GM21717 (cell line): ENCODE measurements around the gene PATE4.
"Not testable (repeated sequence)": the region's sequence is repeated elsewhere in the genome, so short reads cannot be mapped to it uniquely, and the experiment has no call there.

Source experiments
- ATAC-seq: cut with Tn5 transposase; IDR thresholded peaks from one replicate; pipeline ENCODE4 v1.9.1; 2021; ENCODE audit warnings: mild to moderate bottlenecking, moderate library complexity; ENCODE audit not compliant: unreplicated experiment

The PATE4 gene, protein sequence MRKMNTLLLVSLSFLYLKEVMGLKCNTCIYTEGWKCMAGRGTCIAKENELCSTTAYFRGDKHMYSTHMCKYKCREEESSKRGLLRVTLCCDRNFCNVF

DNA sequence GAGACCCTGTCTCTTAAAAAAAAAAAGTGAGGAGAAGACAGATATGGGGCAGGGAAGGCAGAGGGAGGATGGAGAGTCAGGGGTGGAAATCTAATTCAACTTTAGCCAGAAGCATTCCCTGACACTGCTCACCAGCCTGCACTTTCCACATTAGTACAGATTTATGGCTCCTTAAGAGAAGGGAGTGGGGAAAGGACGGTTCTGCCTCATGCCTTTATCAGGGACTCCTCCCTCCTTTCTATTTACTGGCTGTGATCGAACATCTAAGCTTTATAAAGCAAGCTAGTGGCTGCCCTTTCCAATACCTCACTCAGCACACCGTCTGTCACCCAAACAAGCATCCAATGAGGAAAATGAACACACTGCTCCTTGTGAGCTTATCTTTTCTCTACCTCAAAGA lies at the start of gene PATE4:
TSS of gene PATE4 (plus strand) at position 301 of the 400 bp plus-strand sequence. CDS start at position 345, 44 bp downstream.
- no peak for ATAC-seq

DNA sequence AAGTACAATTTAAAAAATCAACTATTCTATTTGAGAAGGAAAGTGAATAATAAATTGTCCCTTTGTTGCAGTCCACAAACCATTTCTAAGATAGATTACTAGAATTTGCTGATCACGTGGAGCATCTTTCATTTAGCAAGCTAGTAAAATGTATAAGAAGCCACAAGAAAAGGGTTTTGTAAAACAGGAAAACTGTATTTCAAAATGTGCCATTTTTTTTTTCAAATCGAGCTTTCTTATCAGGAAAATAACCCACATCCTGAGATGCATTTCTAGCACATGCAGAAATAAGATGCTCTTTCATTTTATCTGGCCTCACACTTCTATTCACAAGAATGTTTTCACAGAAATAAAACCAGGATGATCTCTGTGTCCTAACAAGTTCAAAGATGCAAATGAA lies 48.4 kb upstream of the PATE4 start:
- no peak for ATAC-seq

DNA sequence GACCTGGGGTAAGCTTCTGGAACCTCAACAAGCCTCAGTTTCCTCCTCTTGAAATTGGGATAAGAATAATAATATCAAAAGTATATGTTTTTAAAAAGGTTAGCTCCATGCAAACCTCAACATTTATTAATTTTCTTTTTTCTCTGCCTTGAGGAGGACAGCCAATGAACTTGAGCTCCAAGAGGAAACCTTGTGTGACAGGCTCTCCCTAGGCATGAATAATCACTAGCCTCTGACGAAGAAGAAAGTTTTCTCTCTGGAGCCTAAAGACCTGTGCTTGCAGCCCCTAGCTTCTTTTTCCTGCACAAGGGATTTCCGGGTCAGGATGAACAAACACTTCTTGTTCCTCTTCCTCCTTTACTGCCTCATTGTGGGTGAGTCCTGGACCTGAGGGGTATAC lies 45.3 kb upstream of the PATE4 start, which contains the start of gene PATE3:
TSS of gene PATE3 (plus strand) at position 301 of the 400 bp plus-strand sequence. CDS start at position 326, 25 bp downstream.
- ATAC-seq: no peak

DNA sequence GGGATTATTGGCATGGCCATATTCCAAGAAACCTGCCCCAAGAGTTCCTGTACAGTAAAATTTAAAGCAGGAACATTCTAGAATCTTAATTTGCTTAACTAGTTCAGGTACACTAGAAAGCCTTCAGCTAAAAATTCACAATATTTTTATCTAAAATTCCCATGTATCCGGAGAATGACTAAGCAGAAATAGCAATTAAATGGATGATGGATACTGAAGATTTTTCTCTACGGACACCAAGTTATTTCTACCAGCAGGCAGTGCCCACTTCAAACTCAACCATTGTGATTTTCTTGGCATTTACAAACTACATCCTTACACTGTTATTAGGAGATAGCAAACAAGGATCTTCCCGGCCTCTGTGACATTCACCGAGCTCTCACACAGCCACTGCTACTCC lies 42.3 kb upstream of the PATE4 start:
- no peak for ATAC-seq

DNA sequence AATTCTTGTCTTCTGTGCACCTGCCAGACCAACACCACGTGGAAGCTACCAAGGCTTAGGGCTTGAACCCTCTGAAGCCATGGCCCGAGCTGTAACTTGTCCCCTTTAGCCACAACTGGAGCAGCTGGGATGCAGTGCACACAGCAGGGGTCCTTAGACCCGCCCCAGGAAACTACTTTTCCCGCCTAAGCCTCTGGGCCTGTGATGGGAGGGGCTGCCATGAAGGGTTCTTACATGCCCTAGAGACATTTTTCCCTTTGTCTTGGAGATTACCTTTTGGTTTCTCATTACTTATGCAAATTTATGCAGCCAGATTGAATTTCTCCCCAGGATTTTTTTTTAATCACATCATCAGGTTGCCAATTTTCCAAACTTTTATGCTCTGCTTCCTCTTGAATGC lies 35.5 kb upstream of the PATE4 start:
- no peak for ATAC-seq

DNA sequence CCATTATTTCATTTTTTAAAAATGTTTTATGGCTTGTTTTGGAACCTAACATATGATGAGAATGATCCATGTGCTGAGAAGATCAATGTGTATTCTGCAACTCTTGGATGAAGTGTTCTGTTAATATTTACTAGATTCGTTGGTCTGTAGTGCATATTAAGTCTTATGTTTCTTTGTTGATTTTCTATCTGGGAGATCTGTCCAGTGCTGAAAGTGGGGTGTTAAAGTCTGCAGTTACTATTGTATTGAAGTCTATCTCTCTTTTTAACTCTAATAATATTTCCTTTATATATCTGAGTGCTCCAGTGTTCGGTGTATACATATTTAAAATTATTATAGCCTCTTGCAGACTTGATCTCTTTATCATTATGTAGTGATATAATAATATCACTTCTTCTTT lies 33.3 kb upstream of the PATE4 start:
- no peak for ATAC-seq

DNA sequence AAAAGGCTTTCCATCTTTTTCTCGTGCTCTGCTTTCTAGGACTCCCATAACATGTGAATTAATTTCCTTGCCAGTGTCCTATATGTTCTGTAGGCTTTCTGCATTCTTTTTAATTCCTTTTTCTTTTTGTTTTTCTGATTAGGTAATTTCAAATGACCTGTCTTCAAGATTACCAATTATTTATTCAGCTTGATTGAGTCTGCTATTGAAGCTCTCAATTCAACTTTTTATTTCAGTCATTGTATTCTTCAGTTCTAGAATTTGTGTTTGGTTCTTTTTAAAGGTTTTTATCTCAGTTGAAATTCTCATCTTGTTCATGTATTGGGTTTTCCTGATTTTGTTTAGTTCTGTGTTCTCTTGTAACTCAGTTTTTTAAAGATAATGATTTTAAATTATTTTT lies 30.7 kb upstream of the PATE4 start:
- no peak for ATAC-seq

DNA sequence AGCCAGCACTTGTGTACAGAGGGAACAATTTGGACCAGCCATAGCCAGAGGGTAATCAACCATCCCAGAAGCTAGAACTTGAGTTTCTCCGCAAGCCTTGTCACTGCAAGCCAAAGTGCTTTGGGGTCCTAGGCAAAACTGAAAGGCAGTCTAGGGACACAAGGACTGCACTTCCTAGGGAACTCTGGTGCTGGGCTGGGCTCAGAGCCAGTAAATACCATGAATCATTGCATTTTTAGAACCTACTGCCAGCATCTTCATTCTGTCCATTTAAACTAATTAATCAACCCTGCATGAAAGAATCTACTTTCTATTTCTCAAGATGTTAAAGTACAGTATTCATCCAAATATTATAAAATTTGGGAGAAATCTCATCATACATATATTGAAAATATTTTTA lies 25.2 kb upstream of the PATE4 start:
- no peak for ATAC-seq

DNA sequence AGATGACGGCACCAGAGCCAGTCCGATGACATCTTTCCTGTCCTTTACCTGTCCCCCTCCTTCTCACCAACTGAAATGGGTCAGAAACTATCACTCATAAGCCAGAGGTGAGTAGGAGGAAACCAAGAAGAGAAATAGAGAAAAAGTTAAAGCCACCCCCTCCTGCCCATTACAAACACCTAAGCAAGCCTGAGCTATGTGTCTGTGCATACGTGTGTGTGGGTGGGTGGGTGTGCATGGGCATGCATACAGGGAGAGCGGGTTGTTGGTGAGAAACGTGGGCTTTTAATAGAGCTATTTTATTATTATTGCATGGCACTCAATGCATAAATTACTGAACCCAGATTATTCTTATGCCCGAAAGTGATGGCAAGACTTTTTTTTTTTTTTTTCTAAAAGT lies 2.6 kb downstream of the PATE4 start:
- ATAC-seq: no peak

DNA sequence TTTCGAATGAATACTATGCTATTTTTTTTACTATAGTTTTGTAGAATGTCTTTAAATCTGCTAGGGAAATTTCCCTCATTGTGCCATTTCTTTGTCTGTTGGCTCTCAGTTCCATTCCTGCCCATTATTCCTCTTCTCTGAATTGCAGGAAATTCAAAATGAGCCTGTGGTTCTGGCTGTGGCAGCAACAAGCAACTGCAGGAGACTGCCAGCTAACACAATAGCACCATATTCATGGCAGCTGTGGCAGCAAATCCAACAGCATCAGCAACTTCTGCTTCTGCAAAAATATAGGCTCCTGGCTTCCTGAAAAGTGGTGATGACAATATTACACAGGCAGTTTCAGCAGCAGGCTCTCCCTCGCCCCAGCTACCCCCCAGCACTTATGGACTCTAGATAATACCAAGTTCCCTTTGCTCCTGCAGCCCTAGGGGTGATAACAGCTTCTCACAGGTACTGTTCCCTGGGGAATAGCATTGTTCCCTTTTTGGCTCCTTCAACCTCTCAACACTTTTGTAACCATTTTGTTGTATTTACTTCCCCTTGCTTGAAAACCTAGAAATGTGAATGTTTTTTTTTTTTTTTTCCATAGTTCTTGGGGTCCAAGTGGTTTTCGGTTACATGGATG lies 9.3 kb downstream of the PATE4 start:
- ATAC-seq: no peak

DNA sequence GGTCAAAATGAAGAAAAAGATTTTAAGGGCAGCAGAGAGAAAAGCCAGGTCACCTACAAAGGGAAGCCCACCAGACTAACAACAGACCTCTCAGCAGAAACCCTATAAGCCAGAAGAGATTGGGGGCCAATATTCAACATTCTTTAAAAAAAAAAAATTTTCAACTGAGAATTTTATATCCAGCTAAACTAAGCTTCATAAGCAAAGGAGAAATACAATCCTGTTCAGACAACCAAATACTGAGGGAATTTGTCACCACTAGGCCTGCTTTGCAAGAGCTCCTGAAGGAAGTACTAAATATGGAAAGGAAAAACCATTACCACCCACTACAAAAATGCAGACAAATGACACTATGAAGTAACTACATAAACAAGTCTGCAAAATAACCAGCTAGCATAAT lies 13.1 kb downstream of the PATE4 start:
- ATAC-seq: no peak

DNA sequence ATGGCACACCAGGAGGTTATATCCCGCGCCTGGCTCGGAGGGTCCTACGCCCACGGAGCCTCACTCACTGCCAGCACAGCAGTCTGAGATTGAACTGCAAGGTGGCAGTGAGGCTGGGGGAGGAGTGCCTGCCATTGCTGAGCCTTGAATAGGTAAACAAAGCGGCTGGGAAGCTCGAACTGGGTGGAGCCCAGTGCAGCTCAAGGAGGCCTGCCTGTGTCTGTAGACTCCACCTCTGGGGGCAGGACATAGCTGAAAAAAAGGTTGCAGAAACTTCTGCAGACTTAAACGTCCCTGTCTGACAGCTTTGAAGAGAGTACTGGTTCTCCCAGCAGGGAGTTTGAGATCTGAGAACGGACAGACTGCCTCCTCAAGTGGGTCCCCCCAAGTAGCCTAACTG lies 24.6 kb downstream of the PATE4 start:
- not testable (repeated sequence) for ATAC-seq

DNA sequence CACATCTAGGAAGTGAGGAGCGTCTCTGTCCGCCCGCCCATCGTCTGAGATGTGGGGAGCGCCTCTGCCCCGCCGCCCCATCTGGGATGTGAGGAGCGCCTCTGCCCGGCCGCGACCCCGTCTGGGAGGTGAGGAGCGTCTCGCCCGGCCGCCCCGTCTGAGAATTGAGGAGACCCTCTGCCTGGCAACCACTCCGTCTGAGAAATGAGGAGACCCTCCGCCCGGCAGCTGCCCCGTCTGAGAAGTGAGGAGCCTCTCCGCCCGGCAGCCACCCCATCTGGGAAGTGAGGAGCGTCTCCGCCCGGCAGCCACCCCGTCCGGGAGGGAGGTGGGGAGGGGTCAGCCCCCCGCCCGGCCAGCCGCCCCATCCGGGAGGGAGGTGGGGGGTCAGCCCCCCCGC lies 29.7 kb downstream of the PATE4 start:
- not testable (repeated sequence) for ATAC-seq

DNA sequence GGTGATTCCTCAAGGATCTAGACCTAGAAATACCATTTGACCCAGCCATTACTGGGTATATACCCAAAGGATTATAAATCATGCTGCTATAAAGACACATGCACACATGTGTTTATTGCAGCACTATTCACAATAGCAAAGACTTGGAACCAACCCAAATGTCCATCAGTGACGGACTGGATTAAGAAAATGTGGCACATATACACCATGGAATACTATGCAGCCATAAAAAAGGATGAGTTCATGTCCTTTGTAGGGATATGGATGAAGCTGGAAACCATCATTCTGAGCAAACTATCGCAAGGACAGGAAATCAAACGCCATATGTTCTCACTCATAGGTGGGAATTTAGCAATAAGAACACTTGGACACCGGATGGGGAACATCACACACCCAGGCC lies 32.2 kb downstream of the PATE4 start:
- not testable (repeated sequence) for ATAC-seq

DNA sequence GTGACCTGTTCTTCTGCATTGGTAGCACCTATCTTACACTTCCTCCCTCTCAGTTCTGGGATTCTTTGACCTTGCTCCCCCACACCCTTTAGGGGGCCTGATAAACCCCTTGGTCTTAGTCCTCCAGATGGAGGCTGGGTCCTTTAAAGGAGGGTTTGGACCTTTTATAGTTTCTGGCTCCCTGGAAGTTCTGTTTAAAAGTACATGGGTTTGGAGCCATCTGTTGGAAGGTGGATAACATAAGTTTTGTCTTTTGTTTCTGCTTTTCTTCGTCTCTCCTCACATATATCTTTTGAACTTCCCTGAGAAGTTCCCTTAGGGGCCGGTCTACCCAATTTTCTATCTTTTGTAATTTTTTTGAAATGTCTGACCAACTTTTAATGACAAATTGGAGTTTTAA lies 36.4 kb downstream of the PATE4 start:
- no peak for ATAC-seq

DNA sequence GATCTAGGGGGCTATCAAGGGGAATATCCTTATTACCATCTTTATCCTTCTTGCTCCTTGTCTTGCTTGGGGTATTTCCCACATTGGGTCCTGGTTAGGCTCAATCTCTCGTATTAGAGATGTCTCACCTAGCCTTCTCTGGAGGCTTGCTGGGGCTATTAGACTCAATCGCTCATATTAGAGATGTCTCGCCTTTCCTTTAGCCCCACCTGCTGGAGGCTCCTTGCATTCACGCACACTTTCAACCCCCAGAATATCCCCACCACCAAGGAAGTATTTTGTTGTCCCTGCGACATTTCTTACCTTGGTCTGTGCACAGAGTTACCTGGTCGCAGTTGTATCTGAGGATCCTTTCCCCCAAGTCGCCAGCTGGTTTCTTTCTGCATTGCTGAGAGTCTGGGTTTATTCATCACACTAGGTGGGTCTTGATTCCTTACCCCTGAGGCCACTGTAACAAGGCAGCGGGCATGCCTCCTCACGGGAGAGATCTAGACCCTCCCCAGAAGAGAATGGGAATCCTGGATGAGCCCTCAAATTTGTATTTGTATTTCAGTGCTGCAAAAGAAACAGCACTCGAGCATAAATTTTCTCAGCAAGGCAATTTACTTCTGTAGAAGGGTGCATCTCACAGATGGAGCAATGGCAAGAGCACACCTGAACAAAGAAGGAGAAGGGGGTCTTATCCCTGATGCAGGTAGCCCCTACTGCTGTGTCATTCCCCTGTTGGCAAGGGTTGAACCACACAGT lies 38.4 kb downstream of the PATE4 start:
- no peak for ATAC-seq

DNA sequence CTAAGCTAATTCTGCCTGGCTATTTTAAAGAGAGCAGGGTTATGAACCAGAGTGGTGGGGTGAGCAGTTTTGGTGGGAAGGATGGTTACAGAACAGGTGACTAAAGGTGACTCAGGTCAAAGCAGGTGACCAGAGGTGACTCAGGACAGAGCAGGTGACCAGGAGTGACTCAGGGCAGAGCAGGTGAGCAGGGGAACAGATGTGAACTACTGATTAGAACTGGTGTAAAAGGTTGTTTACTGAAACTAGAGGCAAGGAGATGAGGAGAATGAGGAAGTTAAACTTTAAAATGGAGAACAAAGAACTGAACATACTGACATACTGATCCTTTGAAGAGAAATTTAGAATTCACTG lies 39.0 kb downstream of the PATE4 start:
- no peak for ATAC-seq

DNA sequence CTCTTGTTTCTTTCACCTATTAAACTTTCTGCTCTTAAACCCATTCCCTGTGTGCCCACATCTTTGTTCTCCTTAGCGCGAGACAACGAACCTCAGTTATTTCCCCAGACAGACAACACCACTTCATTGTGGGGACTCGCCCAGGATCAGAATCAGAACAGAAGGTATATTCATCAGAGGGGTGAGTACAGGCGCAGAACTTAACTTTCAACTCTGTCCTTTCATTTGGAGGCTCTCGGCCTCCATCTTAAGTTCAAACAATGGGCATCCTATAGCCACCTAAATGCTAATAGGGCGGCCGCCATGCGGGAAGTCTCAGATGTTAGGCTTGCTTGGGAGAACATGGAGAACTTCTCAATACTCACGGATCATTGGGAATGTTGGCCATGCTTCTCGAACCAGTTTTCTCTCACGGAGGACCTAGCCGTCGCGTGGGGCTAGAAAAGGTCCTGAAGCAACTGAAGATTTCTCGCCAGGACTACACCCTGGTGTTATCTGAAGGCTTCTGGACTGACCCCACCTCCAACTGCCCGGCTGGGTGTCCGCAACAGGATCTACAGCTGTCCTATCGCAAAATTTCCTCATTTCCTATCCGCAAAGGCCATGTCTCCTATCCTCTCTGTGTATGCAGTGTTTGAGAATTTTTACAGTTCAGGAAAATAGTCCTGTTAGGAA lies 40.9 kb downstream of the PATE4 start:
- ATAC-seq: no peak

DNA sequence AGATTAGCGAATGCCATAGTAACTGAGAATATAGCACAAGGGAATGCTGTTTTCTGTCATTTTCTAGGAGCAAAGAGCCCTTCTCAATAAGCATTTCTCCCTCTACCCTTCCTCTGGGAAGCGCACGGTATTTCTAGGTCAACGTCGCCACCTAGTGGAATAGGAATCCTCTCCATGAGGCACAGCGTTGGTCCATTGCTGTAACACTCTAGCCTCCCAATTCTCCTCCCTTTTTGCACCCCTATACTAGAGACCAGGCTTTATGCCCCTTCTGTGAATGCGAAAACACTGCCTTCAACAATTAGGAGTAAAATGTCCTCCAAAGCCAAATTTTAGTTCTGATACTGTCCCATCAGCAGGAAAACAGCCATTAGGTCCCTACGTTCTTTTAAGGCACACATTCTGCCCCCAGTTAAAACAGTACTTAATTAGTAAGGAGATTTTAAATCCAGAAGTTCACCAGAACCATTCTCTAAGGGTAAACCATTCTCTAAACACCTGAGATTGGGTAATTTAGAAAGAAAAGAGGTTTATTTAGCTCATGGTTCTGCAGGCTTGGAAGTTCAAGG lies 41.5 kb downstream of the PATE4 start:
- peak; percentile 86 for ATAC-seq

DNA sequence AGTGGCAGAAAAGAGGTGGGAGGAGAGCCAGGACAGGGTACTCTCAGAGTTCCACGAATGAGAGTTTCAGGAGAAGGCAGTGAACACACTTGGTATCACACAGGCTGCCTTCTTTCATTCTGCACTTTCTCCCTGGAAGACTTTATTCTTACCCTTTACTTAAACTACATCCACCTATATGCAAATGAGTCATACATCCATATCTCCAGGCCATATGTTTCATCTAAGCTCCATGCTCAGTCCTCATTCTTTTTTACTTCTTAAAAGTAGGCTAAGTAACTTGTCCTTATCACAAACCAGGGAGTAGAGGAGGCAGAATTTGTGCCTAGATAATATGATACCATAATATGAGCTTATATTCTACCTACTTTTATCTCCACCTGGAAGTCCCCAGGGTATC lies 48.2 kb downstream of the PATE4 start:
- ATAC-seq: no peak

DNA sequence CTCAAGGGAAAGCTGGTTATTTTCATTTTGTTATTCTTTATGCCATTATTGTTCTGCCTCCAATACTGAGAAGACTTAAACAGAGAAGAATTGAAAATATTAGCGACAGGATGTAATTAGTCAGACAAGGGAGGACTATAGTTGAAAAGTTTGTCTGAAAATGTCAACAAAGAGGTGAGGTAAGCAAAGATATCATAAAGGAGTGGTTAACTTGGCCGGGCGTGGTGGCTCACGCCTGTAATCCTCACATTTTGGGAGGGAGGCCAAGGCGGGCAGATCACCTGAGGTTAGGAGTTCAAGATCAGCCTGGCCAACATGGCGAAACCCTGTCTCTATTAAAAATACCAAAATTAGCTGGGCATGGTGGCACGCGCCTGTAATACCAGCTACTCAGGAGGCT lies 50.3 kb downstream of the PATE4 start:
- no peak for ATAC-seq

DNA sequence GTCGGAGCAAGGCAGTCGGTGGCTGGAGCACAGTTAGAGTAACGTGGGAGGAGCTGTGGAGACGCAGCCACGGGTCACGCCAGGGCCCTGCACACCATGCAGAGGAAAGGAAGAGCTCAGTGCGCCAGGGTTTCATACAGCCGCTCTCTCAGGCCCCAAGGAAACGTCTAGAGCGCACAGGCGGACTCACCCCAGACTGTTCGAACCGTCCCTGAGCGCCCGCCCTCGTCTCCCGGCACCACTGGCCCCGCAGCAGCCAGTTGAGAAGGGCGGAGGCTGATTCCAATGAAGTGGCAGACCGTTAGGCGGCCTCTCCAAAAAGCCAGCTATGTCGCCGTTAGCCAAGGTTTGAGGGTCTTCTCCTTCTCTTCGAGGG lies 53.9 kb downstream of the PATE4 start:
- ATAC-seq: peak; percentile 20
